Stimulated activated memory B cell treated with anti-CD40 and anti-IgM and Interleukin-4, amounts not matched to agents 10 μg/mL and 1 μg/mL and 100 μg/mL, for 72 hours (primary cell): ENCODE measurements around the gene ODAD2.

Source experiments
- ATAC-seq: fragments of 150-1000 bp; cut with Tn5 transposase; 2 replicates; pipeline ENCODE4 v1.10.0; 2021
- H3K27ac Mint-ChIP-seq: one replicate; pipeline ENCODE4 v1.8.0; 2022; ENCODE audit warnings: mild to moderate bottlenecking, mixed read lengths
- H3K27me3 Mint-ChIP-seq: one replicate; pipeline ENCODE4 v1.8.0; 2022; ENCODE audit warnings: mixed read lengths
- H3K36me3 Mint-ChIP-seq: one replicate; pipeline ENCODE4 v1.8.0; 2022; ENCODE audit warnings: mixed read lengths
- H3K4me1 Mint-ChIP-seq: one replicate; pipeline ENCODE4 v1.8.0; 2022; ENCODE audit warnings: mixed read lengths
- H3K4me3 Mint-ChIP-seq: one replicate; pipeline ENCODE4 v1.8.0; 2022; ENCODE audit warnings: mild to moderate bottlenecking, moderate library complexity, mixed read lengths
- H3K9me3 Mint-ChIP-seq: one replicate; pipeline ENCODE4 v1.8.0; 2022; ENCODE audit warnings: mixed read lengths

The ODAD2 gene

DNA sequence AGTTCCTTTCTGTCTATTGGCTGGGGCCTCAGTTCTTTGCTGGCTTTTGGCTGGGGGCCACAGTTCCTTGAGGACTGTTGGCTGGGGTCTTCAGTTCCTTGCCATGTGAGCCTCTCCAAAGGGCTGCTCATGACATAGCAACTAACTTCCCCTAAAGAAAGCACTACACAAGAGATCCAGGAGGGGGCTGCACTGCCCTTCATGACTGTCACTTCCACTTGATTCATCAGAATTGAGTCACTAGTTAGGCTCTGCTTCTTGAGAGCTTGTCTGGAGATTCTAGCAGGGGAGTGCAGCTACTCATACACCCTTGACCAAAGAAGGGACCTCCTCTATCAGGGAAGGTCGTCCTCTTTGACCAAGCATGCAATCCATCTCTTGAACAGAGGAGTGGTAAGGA is 215.2 kb downstream of the ODAD2 start:
- H3K4me1 Mint-ChIP-seq, result no peaks in the 10 kb centered on the region
- H3K27me3 Mint-ChIP-seq, result no peaks in the 10 kb centered on the region
- peaks cover 3% of the 10 kb centered on the region for H3K9me3 Mint-ChIP-seq
- H3K27ac Mint-ChIP-seq, result no peak overlapping the region
- no peak overlapping the region for H3K4me3 Mint-ChIP-seq
- no peak for ATAC-seq
- no peaks in the 10 kb centered on the region for H3K36me3 Mint-ChIP-seq

DNA sequence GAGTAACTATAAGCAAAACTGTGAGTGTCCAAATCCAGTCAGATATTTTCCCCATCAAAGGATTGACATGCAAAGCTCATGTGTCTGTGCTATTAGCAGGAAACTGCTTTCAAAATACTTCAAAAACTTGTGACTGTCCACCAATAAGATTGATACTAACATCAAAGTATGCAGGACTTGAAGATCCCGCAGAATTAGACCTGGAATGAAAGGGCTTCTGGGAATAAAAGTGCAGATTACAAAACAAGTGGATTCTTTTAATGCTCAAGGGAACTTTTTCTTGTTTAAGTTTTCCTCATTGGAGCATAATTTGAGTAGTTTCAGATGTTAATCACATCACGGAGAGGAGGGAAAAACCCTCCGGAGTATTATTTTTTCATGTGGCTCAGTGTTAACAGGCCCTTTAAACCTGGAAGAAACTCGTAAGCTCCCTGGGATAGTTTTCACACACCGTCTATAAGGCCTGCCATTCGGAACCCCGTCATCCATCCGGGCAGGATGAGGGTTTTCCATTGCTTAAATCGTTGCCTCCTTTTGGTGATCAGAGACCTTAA is 219.3 kb downstream of the ODAD2 start:
- Mint-ChIP-seq H3K27ac (no peak overlapping the region), H3K9me3 (peaks cover 3% of the 10 kb centered on the region), H3K4me3 (no peak overlapping the region), H3K27me3 (peaks cover 20% of the 10 kb centered on the region), H3K4me1 (no peaks in the 10 kb centered on the region), H3K36me3 (no peaks in the 10 kb centered on the region)
- no peak for ATAC-seq

DNA sequence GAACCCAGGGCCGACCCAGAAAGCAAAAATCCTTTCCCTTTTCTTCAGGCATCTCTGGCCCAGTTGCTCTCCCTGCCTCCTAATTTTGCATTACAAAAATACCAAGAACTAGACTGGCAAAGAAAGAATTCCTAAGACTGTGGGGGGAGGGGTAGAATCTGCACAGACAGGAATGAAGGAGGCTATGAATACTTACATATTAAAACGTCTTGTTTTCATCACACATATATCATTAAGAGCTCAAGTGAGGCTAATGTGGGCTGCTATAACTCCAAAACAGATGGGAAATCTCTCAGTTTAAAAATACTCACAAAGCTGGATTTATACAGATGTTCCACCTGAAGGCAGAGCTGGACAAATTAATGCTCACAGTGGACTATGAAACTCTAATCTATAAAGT is 224.0 kb downstream of the ODAD2 start:
- Mint-ChIP-seq H3K27me3 (peaks cover 47% of the 10 kb centered on the region), H3K4me3 (no peak overlapping the region), H3K27ac (no peak overlapping the region), H3K4me1 (no peaks in the 10 kb centered on the region), H3K9me3 (peaks cover 4% of the 10 kb centered on the region), H3K36me3 (no peaks in the 10 kb centered on the region)
- no peak for ATAC-seq

DNA sequence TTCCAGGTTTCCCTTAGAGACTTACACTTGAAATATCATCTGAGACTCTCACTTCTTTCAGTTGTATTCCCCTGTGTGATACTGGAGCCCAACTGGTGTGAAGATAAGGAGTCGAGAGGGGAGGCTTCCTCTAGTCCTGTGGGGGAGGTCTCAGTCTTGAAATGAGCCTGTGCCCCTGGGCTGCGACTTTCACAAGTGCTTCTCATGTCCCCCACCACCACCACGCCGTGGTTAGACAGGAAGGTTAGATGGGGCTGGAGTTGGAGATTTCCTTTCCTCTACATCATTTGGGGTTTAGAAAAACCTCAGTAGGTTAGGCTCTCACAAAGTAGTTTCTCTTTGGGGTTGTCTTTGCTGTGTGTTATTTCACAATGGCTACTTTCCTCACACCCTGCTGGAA is 227.6 kb downstream of the ODAD2 start:
- Mint-ChIP-seq H3K27ac (no peak overlapping the region), H3K4me3 (no peak overlapping the region), H3K36me3 (no peaks in the 10 kb centered on the region), H3K4me1 (no peaks in the 10 kb centered on the region), H3K9me3 (peaks cover 4% of the 10 kb centered on the region), H3K27me3 (peaks cover 44% of the 10 kb centered on the region)
- ATAC-seq, result peak; percentile 48

DNA sequence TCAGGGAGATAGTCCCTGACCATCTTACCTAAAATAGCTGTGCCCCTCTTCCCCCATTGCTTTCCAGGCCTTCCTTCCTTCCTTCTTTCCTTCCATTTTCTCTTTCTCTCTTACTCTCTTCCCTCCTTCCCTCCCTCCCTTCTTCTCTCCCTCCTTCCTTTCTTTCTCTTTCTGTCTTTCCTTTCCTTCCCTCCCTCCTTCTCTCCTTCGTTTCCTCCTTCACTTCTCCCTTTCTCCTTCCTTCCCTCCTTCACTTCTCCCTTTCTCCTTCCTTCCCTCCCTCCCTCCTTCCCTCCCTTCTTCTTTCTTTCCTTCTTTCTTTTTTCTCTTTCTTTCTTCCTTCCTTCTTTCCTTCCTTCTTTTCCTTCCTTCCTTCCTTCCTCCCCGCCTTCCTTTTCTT is 228.7 kb downstream of the ODAD2 start:
- Mint-ChIP-seq H3K9me3 (peaks cover 4% of the 10 kb centered on the region), H3K4me3 (no peak overlapping the region), H3K4me1 (no peaks in the 10 kb centered on the region), H3K36me3 (no peaks in the 10 kb centered on the region), H3K27me3 (peaks cover 33% of the 10 kb centered on the region), H3K27ac (no peak overlapping the region)
- no peak for ATAC-seq
